CD14-positive monocyte (primary cell): ENCODE measurements around the gene POLD4. TPM values are rescaled to one million over a fixed set of nuclear protein-coding genes. Genes with fewer than 3 reads are reported as not detected.

Experiments used
- DNase-seq, 3 donors: peaks; one replicate each; pipeline ENCODE4 v3.0.0-alpha.2; 2011 to 2022
- H2AFZ ChIP-seq: 2 replicates; pipeline ENCODE4 v1.6.0; 2012; ENCODE audit warnings: mild to moderate bottlenecking, low read depth, low read length, inconsistent platforms; ENCODE audit not compliant: insufficient read depth, poor library complexity, severe bottlenecking
- H3K27ac ChIP-seq, 2 donors: 1 replicate in 1 of 2; 2 replicates in 1 of 2; pipeline ENCODE4 v1.5.1; 2012 to 2013; ENCODE audit warnings: low read length in 2 of 2, control low read depth in 1 of 2, inconsistent platforms in 1 of 2, low read depth in 1 of 2, mild to moderate bottlenecking in 1 of 2
- H3K27me3 ChIP-seq, 2 donors: one replicate each; pipeline versions ENCODE4 v1.6.0 to v1.6.1; 2011 to 2013; ENCODE audit warnings: low read length in 2 of 2; ENCODE audit not compliant: control insufficient read depth in 2 of 2, insufficient read depth in 2 of 2
- H3K36me3 ChIP-seq, 2 donors: replicated peaks in 1 of 2; 1 replicate in 1 of 2; 2 replicates in 1 of 2; pipeline versions ENCODE4 v1.5.1 to v1.6.1; 2012 to 2013; ENCODE audit warnings: low read length in 2 of 2, control low read depth in 1 of 2, inconsistent platforms in 1 of 2, mild to moderate bottlenecking in 1 of 2; ENCODE audit not compliant: insufficient read depth in 2 of 2, control insufficient read depth in 1 of 2
- H3K4me1 ChIP-seq, 2 donors: 1 replicate in 1 of 2; 2 replicates in 1 of 2; pipeline versions ENCODE4 v1.5.1 to v1.6.1; 2012 to 2013; ENCODE audit warnings: low read length in 2 of 2, control low read depth in 1 of 2, inconsistent platforms in 1 of 2, mild to moderate bottlenecking in 1 of 2, moderate library complexity in 1 of 2; ENCODE audit not compliant: insufficient read depth in 2 of 2, control insufficient read depth in 1 of 2
- H3K4me2 ChIP-seq: replicated peaks from 2 replicates; pipeline ENCODE3; 2012; ENCODE audit warnings: low read length, moderate library complexity, mild to moderate bottlenecking; ENCODE audit not compliant: poor library complexity, severe bottlenecking; ENCODE audit errors: extremely low read depth
- H3K4me3 ChIP-seq, 3 experiments: fragments of 200-600 bp in 1 of 3; sonication (generic) in 1 of 3; replicated peaks in 1 of 3; 1 replicate in 2 of 3; 2 replicates in 1 of 3; pipeline ENCODE4 v1.5.1; 2011 to 2013; ENCODE audit warnings: low read length in 3 of 3, mild to moderate bottlenecking in 3 of 3, control low read depth in 2 of 3, low read depth in 2 of 3, inconsistent platforms in 1 of 3, moderate library complexity in 1 of 3
- H3K79me2 ChIP-seq: 2 replicates; pipeline ENCODE4 v1.6.0; 2012; ENCODE audit warnings: mild to moderate bottlenecking, control low read depth, inconsistent platforms, low read length, moderate library complexity; ENCODE audit not compliant: insufficient read depth
- H3K9ac ChIP-seq: 2 replicates; pipeline ENCODE4 v1.6.0; 2017; ENCODE audit warnings: low read length, mild to moderate bottlenecking; ENCODE audit not compliant: insufficient read depth, poor library complexity, severe bottlenecking
- H3K9me3 ChIP-seq, 2 donors: replicated peaks in 1 of 2; 1 replicate in 1 of 2; 2 replicates in 1 of 2; pipeline versions ENCODE4 v1.5.1 to v1.6.1; 2012 to 2013; ENCODE audit warnings: low read length in 2 of 2, control low read depth in 1 of 2; ENCODE audit not compliant: control insufficient read depth in 1 of 2, insufficient read depth in 1 of 2
- H4K20me1 ChIP-seq: 2 replicates; pipeline ENCODE4 v1.6.0; 2012; ENCODE audit warnings: mild to moderate bottlenecking, low read length, control low read depth, moderate library complexity; ENCODE audit not compliant: insufficient read depth
- H3K27ac Mint-ChIP-seq, 7 donors: one replicate each; pipeline ENCODE4 v1.8.0; 2020; ENCODE audit warnings: mild to moderate bottlenecking in 7 of 7, mixed read lengths in 7 of 7, moderate library complexity in 6 of 7, inconsistent platforms in 2 of 7
- H3K27me3 Mint-ChIP-seq, 3 donors: one replicate each; pipeline ENCODE4 v1.8.0; 2021 to 2022; ENCODE audit warnings: low read depth in 3 of 3, mild to moderate bottlenecking in 3 of 3, mixed read lengths in 3 of 3, moderate library complexity in 3 of 3, inconsistent platforms in 1 of 3
- H3K36me3 Mint-ChIP-seq, 2 donors: one replicate each; pipeline ENCODE4 v1.8.0; 2020; ENCODE audit warnings: mixed read lengths in 2 of 2, inconsistent platforms in 1 of 2, mild to moderate bottlenecking in 1 of 2
- H3K4me1 Mint-ChIP-seq: one replicate; pipeline ENCODE4 v1.8.0; 2020; ENCODE audit warnings: mild to moderate bottlenecking, mixed read lengths
- H3K4me3 Mint-ChIP-seq, 2 donors: one replicate each; pipeline ENCODE4 v1.8.0; 2020; ENCODE audit warnings: mild to moderate bottlenecking in 2 of 2, mixed read lengths in 2 of 2, moderate library complexity in 1 of 2
- H3K9me3 Mint-ChIP-seq, 7 donors: one replicate each; pipeline ENCODE4 v1.8.0; 2020 to 2022; ENCODE audit warnings: mixed read lengths in 7 of 7, mild to moderate bottlenecking in 6 of 7, moderate library complexity in 6 of 7, inconsistent platforms in 2 of 7
- WGBS: methylation state at CpG from one replicate; pipeline ENCODE4 v1.1.5; 2013; ENCODE audit warnings: missing lambda C conversion rate; ENCODE audit not compliant: insufficient coverage; 5-methylcytosine and 5-hydroxymethylcytosine counted together
- intact Hi-C, 2 donors: fragments of 100-400 bp; cut with micrococcal nuclease; formaldehyde crosslinking; loops; one replicate each; pipeline versions ENCODE4 v1.15.0 to v1.15.1; 2023
- polyA plus RNA-seq, 3 donors: library from polyadenylated mRNA; depleted of rRNA in 1 of 3; unstranded in 2 of 3; stranded (reverse) in 1 of 3; fragments of 300-500 nt in 2 of 3; fragments of >200 nt in 1 of 3; fragmentation: Illumina TruSeq in 2 of 3; gene quantifications; 1 replicate in 2 of 3; 2 replicates in 1 of 3; pipeline ENCODE4 v1.2.3, GENCODE V29; 2012 to 2021
- TF ChIP-seq, protein P1 (sequence below): fragments of 200-600 bp; IDR thresholded peaks from one replicate; pipeline ENCODE4 v1.8.0; 2022; ENCODE audit warnings: antibody characterized with exemption, mild to moderate bottlenecking

Gene POLD4
- polyA plus RNA-seq, 3 donors = 157 to 205 (median 176) TPM

DNA sequence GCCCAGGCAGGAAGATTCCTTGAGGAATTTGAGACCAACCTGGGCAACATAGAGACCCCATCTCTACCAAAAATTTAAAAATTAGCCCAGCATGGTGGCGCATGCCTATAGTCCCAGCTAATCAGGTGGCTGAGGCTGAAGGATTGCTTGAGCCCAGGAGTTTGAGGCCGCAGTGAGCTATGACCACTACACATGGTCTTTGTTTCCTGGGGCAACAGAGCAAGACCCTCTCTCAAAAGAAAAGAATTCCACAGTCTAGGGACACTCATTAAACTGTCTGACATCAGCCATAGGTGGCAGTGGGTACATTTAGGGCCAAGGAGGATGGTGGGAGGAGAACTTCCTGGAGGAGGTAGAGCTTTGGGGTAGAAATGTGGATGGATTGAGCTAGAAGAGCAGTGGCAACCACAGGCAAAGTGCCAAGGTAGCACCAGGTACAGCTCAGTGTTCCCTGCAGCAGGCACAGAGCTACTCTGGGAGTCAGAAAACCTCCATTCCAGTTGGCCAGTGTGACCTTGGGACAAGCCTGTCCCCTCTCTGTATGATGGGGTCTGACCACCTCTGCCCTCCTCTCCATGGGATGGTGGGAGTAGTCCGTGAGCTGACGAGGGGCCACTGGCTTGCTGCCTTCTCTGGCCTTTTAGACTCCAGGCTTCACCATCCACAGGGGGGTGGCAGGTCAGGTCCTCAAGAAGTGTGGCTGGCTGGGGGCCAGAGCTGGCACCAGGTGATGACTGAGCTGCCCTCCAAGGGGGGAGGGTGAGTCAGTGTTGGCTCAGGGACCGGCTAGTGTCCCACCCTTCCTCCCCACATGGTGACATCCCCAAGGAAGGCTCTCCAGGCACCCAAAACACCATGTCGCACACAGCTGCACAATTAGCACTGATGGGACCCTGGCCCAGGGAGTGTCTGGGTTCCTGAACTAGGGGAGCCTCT lies 23.8 kb upstream of the POLD4 start:
- no peaks in the 10 kb centered on the region for H3K36me3 ChIP-seq
- H3K9ac ChIP-seq = no peak overlapping the region
- no peaks in the 10 kb centered on the region for H4K20me1 ChIP-seq
- peak overlapping the region in 1 of 7 donors; percentile 18 for H3K27ac Mint-ChIP-seq
- no peak overlapping the region for H3K4me3 Mint-ChIP-seq
- DNase-seq = no peak
- H3K4me1 ChIP-seq = peaks cover 52 to 60% of the 10 kb centered on the region in 2 donors
- H3K36me3 Mint-ChIP-seq = peaks cover 2 to 3% of the 10 kb centered on the region in 2 donors
- TF ChIP-seq, protein P1, sequence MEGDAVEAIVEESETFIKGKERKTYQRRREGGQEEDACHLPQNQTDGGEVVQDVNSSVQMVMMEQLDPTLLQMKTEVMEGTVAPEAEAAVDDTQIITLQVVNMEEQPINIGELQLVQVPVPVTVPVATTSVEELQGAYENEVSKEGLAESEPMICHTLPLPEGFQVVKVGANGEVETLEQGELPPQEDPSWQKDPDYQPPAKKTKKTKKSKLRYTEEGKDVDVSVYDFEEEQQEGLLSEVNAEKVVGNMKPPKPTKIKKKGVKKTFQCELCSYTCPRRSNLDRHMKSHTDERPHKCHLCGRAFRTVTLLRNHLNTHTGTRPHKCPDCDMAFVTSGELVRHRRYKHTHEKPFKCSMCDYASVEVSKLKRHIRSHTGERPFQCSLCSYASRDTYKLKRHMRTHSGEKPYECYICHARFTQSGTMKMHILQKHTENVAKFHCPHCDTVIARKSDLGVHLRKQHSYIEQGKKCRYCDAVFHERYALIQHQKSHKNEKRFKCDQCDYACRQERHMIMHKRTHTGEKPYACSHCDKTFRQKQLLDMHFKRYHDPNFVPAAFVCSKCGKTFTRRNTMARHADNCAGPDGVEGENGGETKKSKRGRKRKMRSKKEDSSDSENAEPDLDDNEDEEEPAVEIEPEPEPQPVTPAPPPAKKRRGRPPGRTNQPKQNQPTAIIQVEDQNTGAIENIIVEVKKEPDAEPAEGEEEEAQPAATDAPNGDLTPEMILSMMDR = no peak
- WGBS = 100% methylated on average over 2 of the region's 6 CpGs
- no peaks in the 10 kb centered on the region for H3K9me3 ChIP-seq
- no peaks in the 10 kb centered on the region for H3K9me3 Mint-ChIP-seq
- no peaks in the 10 kb centered on the region for H3K27me3 ChIP-seq
- H3K4me1 Mint-ChIP-seq = peaks cover 50% of the 10 kb centered on the region
- no peak overlapping the region for H2AFZ ChIP-seq
- intact Hi-C loops = no loop called here
- no peak overlapping the region for H3K4me2 ChIP-seq
- peaks cover 10% of the 10 kb centered on the region for H3K79me2 ChIP-seq
- peaks cover 2 to 9% (median 9%) of the 10 kb centered on the region in 3 donors for H3K27me3 Mint-ChIP-seq
- H3K4me3 ChIP-seq = no peak overlapping the region
- no peak overlapping the region for H3K27ac ChIP-seq

DNA sequence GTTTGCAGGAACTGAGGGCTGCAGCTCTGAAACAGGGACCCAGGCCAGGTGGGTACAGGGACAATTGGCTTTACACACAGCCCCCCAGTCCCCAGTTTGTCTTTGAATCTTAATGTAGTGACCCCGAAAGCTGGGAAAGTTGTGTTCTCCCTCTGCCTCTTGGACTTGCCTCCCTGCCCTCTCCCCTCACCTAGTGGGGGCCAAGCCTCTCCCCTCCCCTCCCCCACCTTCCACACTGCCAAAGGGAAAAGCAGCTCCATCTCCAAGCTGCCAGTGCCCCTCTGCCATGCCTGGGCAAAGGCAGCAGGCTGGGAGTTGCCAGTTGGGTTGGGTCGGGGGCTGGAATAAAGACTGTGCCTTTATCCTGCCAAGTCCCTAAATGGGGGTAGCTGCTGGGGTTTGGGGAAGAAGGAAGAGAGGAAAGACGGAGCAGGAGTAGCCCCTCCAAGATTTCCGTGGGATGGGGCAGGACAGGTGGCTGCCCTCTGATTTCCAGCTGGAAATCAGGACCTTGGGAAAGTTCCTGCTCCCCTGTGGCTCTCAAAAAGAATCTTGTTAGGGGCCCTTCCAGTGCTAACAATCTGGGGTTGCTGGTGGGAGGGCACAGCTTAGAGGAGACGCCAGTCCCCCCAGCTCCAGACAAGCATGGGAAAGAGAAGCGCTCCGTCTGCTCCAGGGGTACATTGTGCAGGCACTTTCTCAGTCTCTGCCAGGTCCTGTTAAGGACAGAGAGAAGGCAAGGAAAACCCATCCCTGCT lies 22.9 kb upstream of the POLD4 start:
- Mint-ChIP-seq H3K27me3 (peaks cover 6 to 12% (median 9%) of the 10 kb centered on the region in 3 donors), H3K4me1 (peaks cover 50% of the 10 kb centered on the region)
- H2AFZ ChIP-seq = no peak overlapping the region

More for the DNA sequence above, 22.9 kb upstream of the POLD4 start:
- DNase-seq = no peak
- Histone ChIP-seq H3K27ac (no peak overlapping the region), H3K4me2 (no peak overlapping the region), H3K9ac (no peak overlapping the region), H3K27me3 (no peaks in the 10 kb centered on the region), H4K20me1 (no peaks in the 10 kb centered on the region), H3K9me3 (no peaks in the 10 kb centered on the region), H3K4me3 (no peak overlapping the region), H3K4me1 (peaks cover 52 to 60% of the 10 kb centered on the region in 2 donors), H3K79me2 (peaks cover 10% of the 10 kb centered on the region), H3K36me3 (no peaks in the 10 kb centered on the region)
- no peak overlapping the region for H3K4me3 Mint-ChIP-seq
- TF ChIP-seq, protein P1 = no peak
- peaks cover 0 to 2% (median 0%) of the 10 kb centered on the region in 7 donors for H3K9me3 Mint-ChIP-seq
- 81% methylated on average over 3 of the region's 7 CpGs for WGBS
- no peak overlapping the region for H3K27ac Mint-ChIP-seq
- intact Hi-C loops = no loop called here
- peaks cover 0 to 3% of the 10 kb centered on the region in 2 donors for H3K36me3 Mint-ChIP-seq
